Hematopoietic multipotent progenitor cell treated with erythropoietin and hydrocortisone succinate and interleukin-3 and kit ligand, for 15 days (in vitro differentiated cells): ENCODE data around the gene DLG2.

Source experiments
- DNase-seq: peaks from one replicate; pipeline ENCODE4 v3.0.0-alpha.2; 2015; ENCODE audit warnings: low spot score

Gene DLG2

GRCh38 chr11:83923961-83924360, 1703.2 kb downstream of the DLG2 start:
- DNase-seq = no peak

DNA sequence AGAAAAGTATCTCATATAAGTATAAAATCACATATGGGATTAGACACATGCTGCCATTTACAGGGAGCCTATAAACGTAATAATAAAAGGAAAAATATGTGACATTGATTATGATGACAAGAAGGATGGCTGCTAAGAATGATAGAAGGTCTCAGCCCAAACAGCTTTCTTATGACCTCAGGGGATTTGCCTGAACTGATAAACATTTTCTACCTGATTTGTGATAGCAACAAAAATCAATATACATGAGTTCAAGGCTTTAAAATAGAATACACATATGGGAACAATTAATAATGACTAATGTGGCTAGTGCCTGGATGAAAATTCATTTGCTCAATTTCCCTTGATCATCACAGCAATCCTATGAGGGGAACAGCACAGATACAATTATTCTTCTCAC, 1704.2 kb downstream of the DLG2 start:
- DNase-seq = no peak

DNA sequence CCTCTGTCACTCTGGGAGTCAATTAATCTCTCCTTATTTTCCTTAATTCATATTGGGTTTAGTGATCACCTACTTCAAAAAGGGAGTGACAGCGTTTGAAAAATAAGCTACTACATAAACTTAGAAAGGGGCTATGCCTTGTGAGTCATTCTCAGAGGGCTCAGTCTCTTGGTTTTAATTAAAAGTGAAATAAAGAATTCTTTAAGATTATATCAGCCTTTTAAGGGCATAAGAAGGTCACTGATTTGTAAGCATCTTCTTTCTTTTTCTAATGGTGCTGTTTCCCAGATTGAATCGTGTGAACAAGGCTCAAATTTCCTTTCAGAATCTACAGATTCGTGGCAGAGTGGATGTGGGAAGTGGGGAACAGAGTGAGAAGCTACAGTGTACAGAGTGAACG, 1704.8 kb downstream of the DLG2 start:
- DNase-seq = no peak

DNA sequence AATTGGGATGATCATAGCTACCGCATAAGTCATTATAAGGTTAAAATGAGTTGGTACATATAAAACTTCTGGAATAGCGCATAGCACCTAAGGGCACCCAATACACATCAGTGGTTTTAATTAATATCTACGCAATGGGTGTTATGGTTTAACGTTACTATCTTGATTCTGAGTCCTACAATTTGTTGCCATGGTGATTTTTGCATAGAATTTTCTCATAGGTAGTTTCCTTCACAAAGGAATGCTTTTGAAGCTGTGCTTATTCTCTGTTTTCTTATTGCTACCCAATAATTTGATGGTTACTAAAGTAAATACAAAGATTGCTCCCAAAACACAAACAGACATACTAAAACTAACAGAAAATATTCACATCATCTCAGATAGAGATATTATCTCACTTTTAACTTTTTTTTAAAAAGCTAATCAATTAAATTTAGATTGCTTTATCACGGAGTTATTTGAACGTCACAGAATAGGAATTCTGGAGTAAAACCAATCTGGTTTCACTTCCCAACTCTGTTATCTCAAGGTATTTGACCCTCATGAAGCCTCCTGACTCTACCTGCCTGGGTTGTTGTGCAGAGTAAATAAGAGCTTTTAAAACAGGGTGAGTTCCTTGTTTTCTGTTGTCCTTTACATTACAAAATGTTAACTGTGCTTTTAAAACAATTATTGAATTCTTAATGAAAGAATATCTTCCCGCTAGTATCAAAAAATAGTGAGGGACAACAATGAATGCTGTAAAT, 1705.5 kb downstream of the DLG2 start:
- no peak for DNase-seq

DNA sequence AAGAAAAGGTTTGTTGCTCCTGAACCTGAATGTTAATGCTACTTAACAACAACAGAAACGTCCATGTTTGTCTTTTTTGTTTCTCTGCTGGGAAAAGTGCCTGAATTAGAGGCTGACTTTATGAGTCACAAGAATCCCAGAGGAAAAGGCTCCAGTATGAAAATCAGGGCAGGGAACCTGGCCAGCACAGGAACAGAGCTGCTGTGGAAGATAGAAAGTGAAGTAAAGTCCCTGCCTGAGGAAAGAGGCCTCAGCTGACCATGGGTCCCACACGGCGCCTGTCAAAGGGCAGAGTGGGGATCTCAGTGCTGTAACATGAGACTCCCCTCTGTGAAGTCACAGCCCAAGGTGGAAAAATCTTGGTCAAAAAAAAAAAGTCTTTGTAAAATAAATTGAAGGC, 1708.7 kb downstream of the DLG2 start:
- DNase-seq = no peak

DNA sequence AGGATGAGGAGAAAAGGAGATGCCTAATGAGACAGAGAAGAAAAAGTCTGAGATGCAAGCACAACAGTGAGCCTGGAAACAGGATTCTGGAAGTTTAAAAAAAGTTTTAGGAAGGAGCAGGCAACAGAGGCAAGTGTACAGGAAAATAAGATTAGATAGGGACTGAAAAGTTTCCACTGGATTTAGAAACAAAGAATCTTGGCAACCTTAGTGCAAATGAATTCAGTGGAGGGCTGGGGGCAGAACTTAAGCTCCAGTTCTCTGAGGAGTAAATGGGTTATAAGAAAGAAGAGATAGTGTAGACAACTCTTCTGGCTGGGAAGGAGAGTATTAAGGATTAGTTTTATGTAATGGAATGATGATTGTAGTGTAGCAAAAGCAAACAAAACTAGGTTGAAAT, 1712.1 kb downstream of the DLG2 start:
- DNase-seq = no peak

- no peak for DNase-seq
These were observed 1717.3 kb downstream of the DLG2 start for GRCh38 chr11:83909579-83910534.

DNA sequence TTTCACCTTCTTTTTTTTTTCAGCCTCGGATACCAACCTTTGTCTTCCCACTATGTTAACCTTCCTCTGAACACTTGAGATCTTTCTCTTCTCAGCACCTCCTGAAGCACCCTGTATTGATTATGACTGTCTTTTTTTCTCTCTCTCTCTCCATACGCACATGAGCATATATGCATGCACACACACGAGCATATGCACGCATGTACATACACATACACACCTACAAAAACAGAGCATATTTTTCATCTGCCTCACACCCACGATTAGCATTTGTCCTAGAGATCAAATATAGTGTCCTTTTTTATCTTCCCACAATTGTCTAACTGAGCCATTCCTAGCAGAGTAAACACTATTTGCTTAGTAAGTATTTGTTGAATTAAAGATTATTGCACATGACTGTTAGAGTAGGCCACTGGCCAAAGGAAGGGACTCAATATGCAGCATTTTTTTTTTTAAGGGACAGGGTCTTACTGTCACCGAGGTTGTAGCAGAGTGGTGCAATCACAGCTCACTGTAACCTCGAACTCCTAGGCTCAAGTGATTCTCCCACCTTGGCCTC, 1718.8 kb downstream of the DLG2 start:
- DNase-seq = no peak

GRCh38 chr11:83895516-83895915, 1731.6 kb downstream of the DLG2 start:
- DNase-seq = no peak

DNA sequence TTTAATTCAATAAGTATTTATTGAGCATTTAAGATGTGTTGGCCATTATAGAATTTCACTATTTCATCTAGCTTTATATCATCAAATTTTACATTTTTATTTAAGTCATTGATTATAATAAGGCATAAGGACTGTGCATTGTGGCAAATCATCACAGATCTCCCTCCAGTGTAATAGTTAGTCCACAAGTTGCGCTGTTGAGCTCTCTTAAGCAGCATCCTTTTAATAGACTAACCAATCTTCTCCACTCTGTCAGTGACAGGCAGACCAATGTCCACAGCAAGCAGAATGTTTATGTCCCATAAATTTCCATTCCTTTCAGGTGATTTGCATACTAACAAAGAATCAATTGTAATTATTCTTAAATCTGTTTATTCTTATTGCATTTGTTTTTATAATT, 1745.7 kb downstream of the DLG2 start:
- no peak for DNase-seq

DNA sequence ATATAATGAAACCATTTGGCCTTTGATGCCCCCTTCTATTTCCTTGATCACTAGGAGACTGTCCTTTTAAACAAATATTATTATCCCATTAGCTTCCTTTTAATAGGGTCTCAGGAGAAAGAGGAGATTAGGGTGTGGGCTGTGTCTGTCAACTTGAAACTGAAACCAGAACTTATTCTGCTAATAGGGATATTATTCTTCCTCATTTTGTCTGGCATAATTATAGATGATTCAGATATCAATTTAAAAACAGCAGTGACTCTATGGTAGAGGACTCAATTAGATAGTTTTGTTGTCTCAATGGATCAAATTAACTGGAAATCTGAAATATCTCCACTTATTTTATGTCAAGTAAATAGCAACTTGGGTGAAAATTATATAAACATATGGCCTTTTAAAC, 1756.1 kb downstream of the DLG2 start:
- no peak for DNase-seq

- no peak for DNase-seq
These were observed 1760.5 kb downstream of the DLG2 start for GRCh38 chr11:83866655-83867054.

DNA sequence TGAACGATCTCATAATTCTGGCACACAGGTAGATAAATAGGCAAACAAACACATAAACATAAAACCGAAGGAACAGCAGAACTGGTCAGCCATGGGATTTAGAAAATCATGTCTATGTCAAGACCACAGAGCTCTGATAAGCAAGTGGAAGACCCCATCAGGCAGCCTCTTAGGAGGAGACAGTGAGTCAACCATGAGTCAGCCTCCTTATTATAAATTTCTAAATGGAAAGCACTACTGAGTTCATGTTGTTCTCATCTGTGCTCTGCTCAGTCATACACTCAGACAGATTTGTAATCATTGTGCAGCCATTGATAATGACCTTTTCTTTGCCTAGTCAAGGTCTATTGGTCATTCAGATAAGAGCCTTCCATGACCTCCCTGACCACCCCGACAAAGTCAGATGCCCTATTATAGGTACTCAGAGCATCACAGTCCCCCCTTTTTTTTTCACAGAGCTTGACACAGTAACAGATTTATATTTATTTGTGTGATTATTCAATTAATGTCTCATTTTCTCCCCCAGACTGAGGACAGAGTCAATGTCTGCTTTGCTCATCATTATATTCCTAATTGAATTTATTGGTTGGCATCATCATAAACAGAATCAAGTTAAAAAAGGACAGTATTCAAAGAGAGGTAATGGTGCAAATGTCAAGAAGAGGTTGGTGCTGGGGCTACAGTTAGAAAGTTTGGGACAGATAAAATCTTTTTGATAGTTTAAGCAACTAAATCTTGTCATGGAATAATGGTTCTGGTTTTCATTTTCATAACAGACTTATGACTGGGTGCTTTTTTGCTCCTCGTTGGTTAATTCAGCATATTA, 1761.3 kb downstream of the DLG2 start:
- no peak for DNase-seq

DNA sequence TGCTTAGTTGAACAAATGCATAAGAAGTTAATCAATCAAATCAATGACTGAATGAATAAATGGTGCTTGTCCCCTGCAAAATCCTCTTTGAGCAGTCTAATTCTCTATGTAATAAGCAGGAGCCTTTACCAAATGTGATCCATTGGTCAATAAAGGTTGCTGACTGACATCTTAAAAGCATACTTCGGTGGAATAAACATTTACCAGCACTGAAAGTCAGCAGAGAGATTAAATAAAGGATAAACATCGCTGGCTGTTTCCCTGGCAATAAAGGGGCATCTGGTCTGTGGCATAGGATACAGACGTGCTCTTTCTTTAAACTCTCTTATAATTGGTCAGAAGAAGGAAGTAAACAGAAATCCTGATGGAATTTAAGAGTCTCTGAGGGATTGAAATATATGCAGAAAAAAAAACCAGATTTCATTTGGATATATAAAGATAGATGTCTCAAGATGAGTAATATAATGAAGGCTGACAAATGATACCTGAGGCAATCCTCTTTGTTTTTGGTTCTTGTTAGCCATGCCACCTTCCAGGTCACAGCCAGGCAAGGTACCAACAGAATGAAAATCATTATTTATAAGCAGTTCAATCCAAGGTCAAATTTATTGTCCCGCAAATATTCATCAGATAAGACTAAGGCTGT, 1762.6 kb downstream of the DLG2 start:
- no peak for DNase-seq

GRCh38 chr11:83863272-83863671, 1763.9 kb downstream of the DLG2 start:
- no peak for DNase-seq

- DNase-seq = no peak
These were observed 1764.5 kb downstream of the DLG2 start for GRCh38 chr11:83862691-83863090.

DNA sequence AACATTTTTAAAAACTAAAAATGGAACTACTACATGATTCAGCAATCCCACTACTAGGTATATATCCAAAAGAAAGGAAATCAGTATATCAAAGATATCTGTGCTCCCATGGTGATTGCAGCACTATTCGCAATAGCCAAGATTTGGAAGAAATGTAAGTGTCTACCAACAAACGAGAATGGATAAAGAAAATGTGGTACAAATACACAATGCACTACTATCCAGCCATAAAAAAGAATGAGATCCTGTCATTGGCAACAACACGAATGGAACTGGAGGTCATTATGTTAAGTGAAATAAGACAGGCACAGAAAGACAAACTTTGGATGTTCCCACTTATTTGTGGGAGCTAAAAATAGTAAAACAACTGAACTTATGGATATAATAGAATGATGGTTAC, 1765.1 kb downstream of the DLG2 start:
- no peak for DNase-seq

DNA sequence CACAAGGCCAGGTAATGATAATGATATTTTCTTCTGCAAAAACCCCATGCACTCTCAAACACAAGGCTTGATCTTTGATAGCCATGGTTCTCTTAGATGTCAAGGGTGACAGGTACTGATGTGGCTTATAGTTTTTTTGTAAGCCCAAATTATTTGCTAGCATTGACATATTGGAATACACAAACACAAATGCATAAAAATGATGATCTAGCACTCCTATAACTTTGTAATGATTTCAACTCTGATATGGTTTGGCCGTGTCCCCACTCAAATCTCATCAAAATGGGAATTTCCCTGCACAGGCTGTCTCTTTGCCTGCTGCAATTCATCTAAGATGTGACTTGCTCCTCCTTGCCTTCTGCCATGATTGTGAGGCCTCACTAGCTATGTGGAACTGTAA, 1768.5 kb downstream of the DLG2 start:
- no peak for DNase-seq

DNA sequence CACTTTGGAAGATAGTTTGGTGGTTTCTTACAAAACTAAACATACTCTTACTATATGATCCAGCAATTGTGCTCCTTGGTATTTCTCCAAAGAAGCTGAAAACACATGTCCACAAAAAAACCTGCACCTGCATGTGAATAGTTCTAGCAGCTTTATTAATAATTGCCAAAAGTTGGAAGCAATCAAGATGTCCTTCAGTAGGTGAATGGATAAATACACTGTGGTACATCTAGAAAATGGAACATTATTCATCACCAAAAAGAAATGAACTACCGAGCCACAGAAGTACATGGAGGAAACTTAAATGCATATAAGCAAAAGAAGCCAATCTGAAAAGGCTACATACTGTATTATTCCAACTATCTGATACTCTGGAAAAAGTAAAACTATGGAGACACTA, 1771.9 kb downstream of the DLG2 start:
- no peak for DNase-seq

DNA sequence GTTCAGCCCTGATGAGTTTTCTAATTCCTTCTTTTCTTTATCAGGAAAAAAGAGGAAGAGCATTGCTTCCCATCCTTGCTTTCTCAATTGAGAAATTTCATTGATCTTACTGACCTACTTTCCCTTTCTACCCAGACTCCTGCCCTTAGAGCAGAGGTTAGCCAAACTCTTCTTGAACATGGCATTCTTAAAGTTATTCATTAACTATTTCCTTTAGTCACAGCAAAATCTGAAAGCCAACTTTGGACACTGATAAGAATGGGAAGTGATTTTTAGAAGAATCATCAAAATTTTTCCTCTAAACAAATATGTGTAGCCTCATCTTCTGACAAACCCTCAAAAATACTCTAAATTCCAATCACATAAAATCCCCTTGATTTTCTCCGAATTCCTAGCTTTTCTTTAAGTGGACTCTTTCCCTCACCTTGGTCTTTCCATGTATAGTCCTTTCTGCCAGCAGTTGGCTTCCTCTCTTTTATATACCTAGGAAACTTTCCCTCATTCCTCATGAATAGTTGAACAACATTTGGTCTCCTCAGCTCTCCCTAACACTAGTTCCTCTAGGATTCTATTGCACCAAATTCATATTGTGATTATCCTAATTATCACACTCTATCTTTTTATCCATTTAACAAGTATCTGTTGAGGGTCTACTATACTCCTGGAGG, 1774.2 kb downstream of the DLG2 start:
- DNase-seq = no peak

DNA sequence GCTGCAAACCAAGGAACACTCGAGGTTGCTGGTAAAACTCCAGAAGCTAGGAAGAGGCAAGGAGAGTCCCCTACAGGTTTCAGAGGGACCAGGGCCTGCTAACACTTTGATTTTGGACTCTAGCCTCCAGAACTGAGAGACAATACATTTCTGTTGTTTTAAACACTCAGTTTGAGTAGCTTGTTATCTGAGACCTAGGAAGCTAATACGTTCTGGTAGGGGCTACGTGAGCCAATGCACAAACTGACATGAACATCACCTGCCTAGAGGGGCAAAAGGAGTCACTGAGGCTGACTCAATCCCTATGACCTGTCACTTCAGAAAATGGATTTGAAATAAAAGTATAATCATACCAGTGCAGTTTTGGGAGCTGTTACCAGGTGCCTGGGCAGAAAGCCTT, 1775.1 kb downstream of the DLG2 start:
- DNase-seq = no peak
